Stimulated activated naive CD8-positive, alpha-beta T cell treated with anti-CD3 and anti-CD28 coated beads, Interleukin-15, Interleukin-2, amounts not matched to agents 100 ng/mL and 50 ng/mL, for 24 hours (primary cell): ENCODE data around the gene RBM20.

Experiments used
- H3K27ac Mint-ChIP-seq: one replicate; pipeline ENCODE4 v1.8.0; 2021; ENCODE audit warnings: mild to moderate bottlenecking, mixed read lengths
- H3K27me3 Mint-ChIP-seq: one replicate; pipeline ENCODE4 v1.8.0; 2021; ENCODE audit warnings: mixed read lengths
- H3K36me3 Mint-ChIP-seq: one replicate; pipeline ENCODE4 v1.8.0; 2021; ENCODE audit warnings: low read depth, mixed read lengths
- H3K4me1 Mint-ChIP-seq: one replicate; pipeline ENCODE4 v1.8.0; 2021; ENCODE audit warnings: low read depth, mixed read lengths
- H3K4me3 Mint-ChIP-seq: one replicate; pipeline ENCODE4 v1.8.0; 2021; ENCODE audit warnings: mild to moderate bottlenecking, mixed read lengths
- H3K9me3 Mint-ChIP-seq: one replicate; pipeline ENCODE4 v1.8.0; 2021; ENCODE audit warnings: mixed read lengths

Gene RBM20

DNA sequence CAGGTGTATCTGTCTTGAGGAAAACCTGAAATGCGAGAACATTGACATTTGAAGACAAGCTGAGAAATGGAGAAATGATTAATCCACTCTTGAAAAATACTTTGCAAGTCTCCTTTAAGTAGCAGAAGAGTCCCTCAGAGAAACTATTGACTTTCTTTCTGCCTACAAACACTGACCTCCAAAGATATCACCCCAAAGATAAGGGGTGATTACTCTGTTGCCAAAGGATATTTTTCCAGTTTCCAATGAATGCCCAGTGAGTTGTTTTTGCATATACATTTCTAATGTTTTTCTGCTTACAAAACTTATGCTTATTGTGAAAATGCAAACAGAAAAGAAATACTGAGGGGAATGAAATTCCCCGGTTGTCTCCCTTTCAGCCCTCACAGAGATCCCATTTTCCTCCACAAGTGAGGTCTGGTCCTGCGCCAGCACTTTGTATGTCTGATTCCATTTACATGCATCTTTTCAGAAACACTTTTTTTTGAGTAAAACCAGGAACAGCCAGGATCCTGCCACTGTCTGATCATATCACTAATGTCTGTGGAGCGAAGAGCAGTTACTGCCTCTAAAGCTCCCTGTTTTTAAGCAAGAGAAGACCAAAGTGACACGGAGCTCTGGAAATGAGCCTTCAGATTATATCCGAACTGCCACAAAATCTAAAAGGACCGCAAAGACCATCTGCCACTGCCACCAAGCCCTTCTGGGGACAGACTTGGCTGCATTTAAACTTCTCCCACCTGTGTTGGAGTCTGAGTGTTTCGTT lies 144.7 kb downstream of the RBM20 start:
- Mint-ChIP-seq H3K4me3 (no peak overlapping the region), H3K27me3 (no peaks in the 10 kb centered on the region), H3K36me3 (no peaks in the 10 kb centered on the region), H3K9me3 (no peaks in the 10 kb centered on the region), H3K27ac (no peak overlapping the region), H3K4me1 (peaks cover 28% of the 10 kb centered on the region)

- Mint-ChIP-seq H3K4me3 (no peak overlapping the region), H3K27ac (no peak overlapping the region), H3K36me3 (no peaks in the 10 kb centered on the region), H3K27me3 (no peaks in the 10 kb centered on the region), H3K4me1 (peaks cover 18% of the 10 kb centered on the region), H3K9me3 (no peaks in the 10 kb centered on the region)
These were observed 145.7 kb downstream of the RBM20 start for GRCh38 chr10:110789604-110790433.

DNA sequence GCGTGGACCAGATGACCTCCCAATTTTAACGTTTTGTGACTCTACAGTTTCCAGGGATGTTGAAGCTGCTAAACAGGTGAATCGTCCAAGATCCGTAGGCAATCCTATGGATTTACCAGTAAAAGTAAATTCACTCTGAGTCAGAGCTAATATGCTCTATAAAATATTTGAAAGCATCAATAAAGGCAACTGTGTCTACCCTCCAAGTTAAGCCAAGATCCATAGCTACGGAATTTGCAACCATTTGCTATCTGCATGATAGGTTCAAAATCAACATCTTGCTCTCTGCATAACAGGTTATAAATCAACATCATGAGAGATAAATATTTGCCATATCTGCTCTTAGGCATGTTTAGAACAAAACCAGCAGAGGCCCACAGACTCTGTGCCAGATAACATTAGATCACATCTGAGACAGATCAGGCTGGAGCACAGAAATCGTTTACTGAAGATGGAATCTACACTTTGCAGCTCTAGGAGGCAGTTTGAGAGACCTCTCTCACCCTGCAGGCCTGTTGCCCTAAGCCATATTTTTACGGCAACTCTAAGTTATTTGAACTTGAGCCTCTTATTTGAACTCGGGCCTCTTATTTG lies 146.9 kb downstream of the RBM20 start:
- peaks cover 6% of the 10 kb centered on the region for H3K4me1 Mint-ChIP-seq
- H3K36me3 Mint-ChIP-seq: no peaks in the 10 kb centered on the region
- H3K9me3 Mint-ChIP-seq: no peaks in the 10 kb centered on the region
- no peak overlapping the region for H3K27ac Mint-ChIP-seq
- H3K4me3 Mint-ChIP-seq: no peak overlapping the region
- H3K27me3 Mint-ChIP-seq: no peaks in the 10 kb centered on the region

GRCh38 chr10:110791541-110792073 lies 147.5 kb downstream of the RBM20 start:
- Mint-ChIP-seq H3K36me3 (no peaks in the 10 kb centered on the region), H3K27me3 (no peaks in the 10 kb centered on the region), H3K4me1 (peaks cover under 1% of the 10 kb centered on the region), H3K4me3 (no peak overlapping the region), H3K9me3 (no peaks in the 10 kb centered on the region), H3K27ac (no peak overlapping the region)

DNA sequence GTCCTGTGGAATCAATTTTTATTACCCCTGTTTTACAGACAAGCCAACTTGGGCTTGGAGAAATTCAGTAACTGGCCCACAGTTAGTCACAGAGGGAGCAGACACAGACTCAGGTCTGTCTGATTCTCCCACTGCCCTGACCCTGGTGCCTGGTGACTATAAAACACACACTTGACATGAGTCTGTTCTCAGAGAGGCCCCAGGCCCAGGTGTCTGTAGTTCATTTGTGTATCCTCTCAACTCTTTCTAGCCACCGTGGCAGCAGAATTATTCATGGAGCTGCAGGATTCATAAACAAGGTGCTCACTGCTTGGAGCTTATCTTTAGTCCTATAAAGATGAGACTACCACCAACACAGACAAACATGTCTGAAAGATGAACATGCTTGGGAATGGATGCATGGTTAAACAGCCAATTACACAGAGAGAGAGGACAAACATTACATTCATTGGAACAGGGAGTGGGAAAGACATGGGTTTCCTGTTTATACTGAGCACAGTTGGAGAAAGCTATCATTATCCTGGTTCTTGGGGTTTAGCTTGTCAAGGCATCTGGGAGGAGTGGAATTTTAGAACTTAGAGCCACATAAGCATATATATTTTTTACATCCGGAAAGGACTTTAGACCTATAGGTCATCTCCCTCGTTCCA lies 148.5 kb downstream of the RBM20 start:
- Mint-ChIP-seq H3K4me1 (peaks cover 5% of the 10 kb centered on the region), H3K9me3 (no peaks in the 10 kb centered on the region), H3K27me3 (no peaks in the 10 kb centered on the region), H3K36me3 (no peaks in the 10 kb centered on the region), H3K27ac (no peak overlapping the region), H3K4me3 (no peak overlapping the region)

GRCh38 chr10:110793128-110793812 lies 149.1 kb downstream of the RBM20 start:
- Mint-ChIP-seq H3K36me3 (no peaks in the 10 kb centered on the region), H3K27ac (no peak overlapping the region), H3K4me3 (no peak overlapping the region), H3K4me1 (peaks cover 9% of the 10 kb centered on the region), H3K27me3 (no peaks in the 10 kb centered on the region), H3K9me3 (no peaks in the 10 kb centered on the region)

- H3K27ac Mint-ChIP-seq: no peak overlapping the region
- no peaks in the 10 kb centered on the region for H3K27me3 Mint-ChIP-seq
- H3K36me3 Mint-ChIP-seq: no peaks in the 10 kb centered on the region
- peaks cover 14% of the 10 kb centered on the region for H3K4me1 Mint-ChIP-seq
- H3K9me3 Mint-ChIP-seq: no peaks in the 10 kb centered on the region
- H3K4me3 Mint-ChIP-seq: no peak overlapping the region
These were observed 149.8 kb downstream of the RBM20 start for GRCh38 chr10:110793886-110794285.

DNA sequence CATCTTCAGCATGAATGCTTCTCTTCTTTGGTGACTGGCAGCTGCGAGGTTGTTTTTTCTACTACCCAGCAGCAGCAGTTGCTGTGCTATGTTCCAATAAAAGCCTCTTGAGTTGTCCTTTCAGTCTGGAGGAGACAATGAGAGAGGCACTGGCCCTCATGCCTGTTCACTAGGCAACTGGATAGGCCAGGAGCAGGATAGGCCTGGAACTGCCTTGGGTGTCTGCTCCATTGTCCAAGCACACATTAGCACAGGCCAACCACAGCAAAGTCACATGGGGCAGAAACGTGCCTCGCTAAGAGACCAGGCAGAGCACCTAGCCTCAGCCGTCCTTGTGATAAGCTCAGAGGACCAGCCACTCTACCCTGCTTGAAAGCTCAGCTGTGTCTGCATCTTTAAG lies 150.7 kb downstream of the RBM20 start:
- H3K4me1 Mint-ChIP-seq: peaks cover 14% of the 10 kb centered on the region
- no peak overlapping the region for H3K4me3 Mint-ChIP-seq
- no peaks in the 10 kb centered on the region for H3K27me3 Mint-ChIP-seq
- no peaks in the 10 kb centered on the region for H3K9me3 Mint-ChIP-seq
- H3K36me3 Mint-ChIP-seq: no peaks in the 10 kb centered on the region
- no peak overlapping the region for H3K27ac Mint-ChIP-seq

DNA sequence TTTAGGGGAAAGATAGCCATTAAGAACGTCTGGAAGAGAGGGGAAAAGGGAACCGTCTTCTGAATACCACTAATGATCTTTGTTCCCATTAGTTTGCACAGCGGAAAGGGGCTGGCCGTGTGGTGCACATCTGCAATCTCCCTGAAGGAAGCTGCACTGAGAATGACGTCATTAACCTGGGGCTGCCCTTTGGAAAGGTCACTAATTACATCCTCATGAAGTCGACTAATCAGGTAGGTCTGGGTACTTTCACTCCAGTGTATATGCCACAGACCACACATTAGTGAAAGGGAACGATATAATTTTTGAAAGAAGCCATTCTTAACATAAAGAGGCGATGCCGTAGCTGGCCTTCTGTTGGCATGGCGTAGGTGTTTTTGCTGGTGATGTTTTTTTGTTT lies 153.3 kb downstream of the RBM20 start:
- Mint-ChIP-seq H3K4me1 (peaks cover 16% of the 10 kb centered on the region), H3K27ac (no peak overlapping the region), H3K9me3 (no peaks in the 10 kb centered on the region)

DNA sequence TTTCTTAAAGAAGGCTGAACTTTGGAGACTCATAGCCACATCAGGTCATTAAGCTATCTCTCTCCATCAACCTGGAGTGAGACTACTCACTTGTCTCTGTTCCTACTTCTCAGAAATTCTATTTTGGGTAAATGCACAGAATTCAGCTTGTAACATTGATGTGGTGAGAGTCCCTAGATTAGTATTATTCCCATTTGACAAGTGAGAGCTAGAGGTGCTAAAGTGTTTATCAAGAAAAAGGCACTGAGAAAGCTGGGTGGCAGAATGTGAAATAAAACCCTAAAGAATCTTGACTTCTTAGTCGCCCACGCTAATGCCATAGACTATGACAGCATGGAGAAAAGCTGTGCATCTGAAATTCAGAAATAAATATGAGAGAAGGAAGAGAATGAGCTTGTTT lies 154.2 kb downstream of the RBM20 start:
- Mint-ChIP-seq H3K4me1 (peaks cover 26% of the 10 kb centered on the region), H3K9me3 (no peaks in the 10 kb centered on the region), H3K4me3 (no peak overlapping the region), H3K27ac (peak overlapping the region; percentile 72), H3K36me3 (no peaks in the 10 kb centered on the region), H3K27me3 (no peaks in the 10 kb centered on the region)

More for the DNA sequence above, 153.3 kb downstream of the RBM20 start:
- H3K36me3 Mint-ChIP-seq: no peaks in the 10 kb centered on the region
- H3K27me3 Mint-ChIP-seq: no peaks in the 10 kb centered on the region
- H3K4me3 Mint-ChIP-seq: no peak overlapping the region

GRCh38 chr10:110802090-110802489 lies 158.0 kb downstream of the RBM20 start:
- H3K4me3 Mint-ChIP-seq: no peak overlapping the region
- no peaks in the 10 kb centered on the region for H3K9me3 Mint-ChIP-seq
- H3K4me1 Mint-ChIP-seq: peaks cover 44% of the 10 kb centered on the region
- H3K27me3 Mint-ChIP-seq: no peaks in the 10 kb centered on the region
- no peak overlapping the region for H3K27ac Mint-ChIP-seq
- no peaks in the 10 kb centered on the region for H3K36me3 Mint-ChIP-seq

DNA sequence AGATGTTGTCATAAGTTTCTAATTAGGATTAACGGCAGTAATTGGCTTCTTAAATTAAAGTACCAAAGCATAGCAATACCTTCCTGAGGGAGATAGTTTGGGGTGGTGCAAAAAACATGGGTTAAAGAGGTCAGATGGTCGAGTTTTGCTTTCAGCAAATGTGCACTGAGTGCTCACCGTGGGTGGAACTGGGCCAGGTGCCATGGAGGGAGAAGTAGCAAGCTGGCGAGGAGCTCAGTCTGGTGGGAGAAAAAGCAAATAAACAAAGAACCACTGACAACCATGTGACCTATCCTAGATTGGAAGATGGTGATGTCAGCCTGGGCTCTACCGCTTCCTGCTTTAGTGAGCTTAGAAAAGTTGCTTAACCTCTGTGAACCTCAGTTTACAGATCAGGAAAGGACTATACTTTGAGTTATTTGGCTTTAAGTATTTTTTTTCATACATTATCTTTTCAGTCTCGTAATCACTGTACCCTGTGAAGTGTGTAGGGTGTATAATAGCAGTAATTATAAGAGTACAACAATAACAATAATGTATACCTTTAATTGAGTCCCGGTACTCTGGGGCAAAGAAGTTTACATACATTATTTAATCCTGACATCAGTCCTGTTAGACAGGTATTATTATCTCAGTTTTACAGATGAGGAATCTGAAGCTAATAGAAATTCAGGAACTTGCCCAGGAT lies 158.6 kb downstream of the RBM20 start:
- Mint-ChIP-seq H3K4me3 (peak overlapping the region; percentile 3), H3K9me3 (no peaks in the 10 kb centered on the region), H3K4me1 (peaks cover 38% of the 10 kb centered on the region), H3K36me3 (no peaks in the 10 kb centered on the region), H3K27me3 (no peaks in the 10 kb centered on the region), H3K27ac (peak overlapping the region; percentile 49)

DNA sequence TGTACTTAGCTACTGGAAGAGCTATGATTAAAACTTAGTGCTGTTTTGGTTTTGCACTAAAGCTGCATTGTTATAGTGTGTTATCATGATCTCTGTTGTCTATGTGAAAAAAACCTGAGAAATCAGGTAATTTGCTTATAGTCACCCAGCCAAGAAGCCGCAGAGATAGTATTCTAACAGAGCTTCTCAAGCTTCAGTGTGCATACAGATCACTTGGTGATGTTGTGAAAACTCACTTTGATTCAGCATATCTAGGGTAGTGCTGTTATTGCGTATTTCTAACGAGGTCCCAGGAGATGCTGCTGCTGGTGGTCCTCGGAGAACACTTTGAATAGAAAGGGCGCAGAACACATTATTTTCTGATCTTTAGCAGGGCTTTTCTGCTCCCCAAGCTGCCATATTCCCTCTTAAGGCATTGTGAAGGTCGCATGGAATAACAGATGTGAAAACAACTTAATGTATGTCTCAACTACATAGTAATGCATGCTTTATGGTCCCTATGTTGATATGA lies 159.2 kb downstream of the RBM20 start:
- H3K27ac Mint-ChIP-seq: no peak overlapping the region
- peaks cover 35% of the 10 kb centered on the region for H3K4me1 Mint-ChIP-seq
- H3K4me3 Mint-ChIP-seq: no peak overlapping the region
- no peaks in the 10 kb centered on the region for H3K9me3 Mint-ChIP-seq
- H3K27me3 Mint-ChIP-seq: no peaks in the 10 kb centered on the region
- no peaks in the 10 kb centered on the region for H3K36me3 Mint-ChIP-seq
